Tibial artery (tissue), 4 donors: Measurements from ENCODE around the gene LAMC2.
"Not testable (repeated sequence)": the region's sequence is repeated elsewhere in the genome, so short reads cannot be mapped to it uniquely, and the experiment has no call there.

Experiments used
- DNase-seq, 2 donors: peaks; one replicate each; pipeline ENCODE4 v3.0.0-alpha.2; 2019
- H3K27ac ChIP-seq, 2 donors: fragments of 200-600 bp; sonication (generic) in 1 of 2; 1 replicate in 1 of 2; 2 replicates in 1 of 2; pipeline ENCODE4 v1.5.1; 2018 to 2019; ENCODE audit warnings: mild to moderate bottlenecking in 1 of 2
- H3K27me3 ChIP-seq, 2 donors: fragments of 200-600 bp; sonication (generic) in 1 of 2; one replicate each; pipeline versions ENCODE4 v1.5.1 to v1.6.0; 2016 to 2019
- H3K36me3 ChIP-seq, 3 donors: fragments of 200-600 bp; sonication (generic) in 2 of 3; one replicate each; pipeline ENCODE4 v1.5.1; 2016 to 2019; ENCODE audit warnings: mild to moderate bottlenecking in 2 of 3
- H3K4me1 ChIP-seq, 4 donors: fragments of 200-600 bp; sonication (generic) in 2 of 4; 1 replicate in 3 of 4; 2 replicates in 1 of 4; pipeline ENCODE4 v1.5.1; 2016 to 2019
- H3K4me3 ChIP-seq, 2 donors: fragments of 200-600 bp; sonication (generic) in 1 of 2; 1 replicate in 1 of 2; 2 replicates in 1 of 2; pipeline ENCODE4 v1.5.1; 2018 to 2019; ENCODE audit warnings: mild to moderate bottlenecking in 2 of 2
- H3K9me3 ChIP-seq, 3 donors: fragments of 200-600 bp; sonication (generic) in 1 of 3; one replicate each; pipeline ENCODE4 v1.5.1; 2016 to 2019
- CTCF ChIP-seq, 2 experiments: fragments of 200-600 bp in 1 of 2; fragments of 450-650 bp in 1 of 2; IDR thresholded peaks; one replicate each; pipeline ENCODE4 v1.5.1; 2017 to 2019; ENCODE audit warnings: antibody characterized with exemption in 2 of 2, mild to moderate bottlenecking in 1 of 2, moderate library complexity in 1 of 2
- intact Hi-C: fragments of 100-400 bp; cut with DNase I; formaldehyde crosslinking; loops from one replicate; pipeline ENCODE4 v1.15.0; 2023; ENCODE audit warnings: low total_unique reads

Gene LAMC2

DNA sequence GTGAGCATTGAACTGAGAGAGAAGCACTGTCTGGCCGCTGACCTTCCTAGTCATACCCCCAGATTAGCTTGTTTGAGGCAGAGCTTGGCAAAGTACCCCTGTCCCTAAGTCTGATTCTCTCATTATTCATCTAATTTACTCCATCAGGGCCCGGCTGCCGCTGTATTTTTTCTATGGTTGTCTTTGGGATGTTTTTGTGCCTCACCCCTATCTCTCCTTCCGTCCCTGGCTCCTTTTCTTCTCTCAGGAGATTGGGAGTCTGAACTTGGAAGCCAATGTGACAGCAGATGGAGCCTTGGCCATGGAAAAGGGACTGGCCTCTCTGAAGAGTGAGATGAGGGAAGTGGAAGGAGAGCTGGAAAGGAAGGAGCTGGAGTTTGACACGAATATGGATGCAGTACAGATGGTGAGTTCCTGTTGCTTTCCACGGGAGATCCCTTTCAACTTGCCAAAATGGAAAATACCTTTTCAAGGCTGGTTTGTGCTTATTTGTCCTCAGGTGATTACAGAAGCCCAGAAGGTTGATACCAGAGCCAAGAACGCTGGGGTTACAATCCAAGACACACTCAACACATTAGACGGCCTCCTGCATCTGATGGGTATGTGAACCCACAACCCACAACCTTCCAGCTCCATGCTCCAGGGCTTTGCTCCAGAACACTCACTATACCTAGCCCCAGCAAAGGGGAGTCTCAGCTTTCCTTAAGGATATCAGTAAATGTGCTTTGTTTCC lies 53.9 kb downstream of the LAMC2 start:
- intact Hi-C loops: loop anchor here (10.0 kb wide), 1 partner anchor 85 kb away; no protein-coding TSS in a partner anchor
- peaks cover 0 to 58% (median 33%) of the 10 kb centered on the region in 4 donors for H3K4me1 ChIP-seq
- H3K27me3 ChIP-seq: no peaks in the 10 kb centered on the region
- DNase-seq: no peak
- no peak for TF ChIP-seq CTCF (IDR thresholded peaks at IDR 0.05)
- no peaks in the 10 kb centered on the region for H3K36me3 ChIP-seq
- H3K9me3 ChIP-seq: no peaks in the 10 kb centered on the region
- H3K27ac ChIP-seq: peak overlapping the region; percentile 66 to 75
- H3K4me3 ChIP-seq: no peak overlapping the region

GRCh38 chr1:183240526-183240825 lies 54.4 kb downstream of the LAMC2 start:
- peak overlapping the region; percentile 66 to 75 for H3K27ac ChIP-seq
- H3K36me3 ChIP-seq: no peaks in the 10 kb centered on the region
- intact Hi-C loops: no loop called here
- H3K27me3 ChIP-seq: no peaks in the 10 kb centered on the region
- peaks cover 0 to 58% (median 31%) of the 10 kb centered on the region in 4 donors for H3K4me1 ChIP-seq
- no peak for TF ChIP-seq CTCF (IDR thresholded peaks at IDR 0.05)
- no peak overlapping the region for H3K4me3 ChIP-seq
- no peak for DNase-seq
- H3K9me3 ChIP-seq: no peaks in the 10 kb centered on the region

- Histone ChIP-seq H3K27ac (peak overlapping the region; percentile 66 to 75), H3K4me1 (peaks cover 0 to 59% (median 30%) of the 10 kb centered on the region in 4 donors)
- H3K4me3 ChIP-seq, H3K36me3 ChIP-seq, DNase-seq, intact Hi-C loops, H3K9me3 ChIP-seq, H3K27me3 ChIP-seq: not testable (repeated sequence)
These were observed 54.8 kb downstream of the LAMC2 start for GRCh38 chr1:183240853-183241252.

DNA sequence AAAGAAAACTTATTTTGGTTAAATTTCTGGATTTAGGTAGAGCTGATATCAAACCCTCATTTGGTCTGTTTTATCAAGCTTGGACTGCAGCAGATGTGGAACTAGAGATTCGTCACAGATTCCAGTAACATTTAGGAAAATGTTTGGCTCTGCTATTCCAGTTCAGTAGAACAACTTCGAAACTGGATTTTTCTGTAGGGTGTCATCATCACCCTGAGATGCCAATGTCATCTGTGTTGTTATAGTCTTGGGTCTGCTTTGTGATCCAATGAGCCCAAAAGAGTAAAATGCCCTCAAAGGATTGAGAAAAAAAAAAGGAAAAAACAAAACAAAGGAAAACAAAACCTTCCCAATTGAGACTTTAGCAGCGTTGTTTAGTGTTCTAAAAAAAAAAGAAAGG lies 55.4 kb downstream of the LAMC2 start:
- TF ChIP-seq CTCF (IDR thresholded peaks at IDR 0.05): no peak
- intact Hi-C loops: no loop called here
- peaks cover 0 to 60% (median 30%) of the 10 kb centered on the region in 4 donors for H3K4me1 ChIP-seq
- H3K27ac ChIP-seq: peak overlapping the region; percentile 66 to 75
- no peak overlapping the region for H3K4me3 ChIP-seq
- no peaks in the 10 kb centered on the region for H3K27me3 ChIP-seq
- H3K9me3 ChIP-seq: no peaks in the 10 kb centered on the region
- DNase-seq: no peak
- no peaks in the 10 kb centered on the region for H3K36me3 ChIP-seq

GRCh38 chr1:183242556-183242955 lies 56.5 kb downstream of the LAMC2 start:
- H3K4me1 ChIP-seq: peaks cover 0 to 60% (median 30%) of the 10 kb centered on the region in 4 donors
- intact Hi-C loops: no loop called here
- TF ChIP-seq CTCF (IDR thresholded peaks at IDR 0.05): no peak
- H3K9me3 ChIP-seq: no peaks in the 10 kb centered on the region
- H3K27me3 ChIP-seq: no peaks in the 10 kb centered on the region
- no peak overlapping the region for H3K4me3 ChIP-seq
- H3K36me3 ChIP-seq: no peaks in the 10 kb centered on the region
- H3K27ac ChIP-seq: peak overlapping the region; percentile 66 to 75
- DNase-seq: no peak

DNA sequence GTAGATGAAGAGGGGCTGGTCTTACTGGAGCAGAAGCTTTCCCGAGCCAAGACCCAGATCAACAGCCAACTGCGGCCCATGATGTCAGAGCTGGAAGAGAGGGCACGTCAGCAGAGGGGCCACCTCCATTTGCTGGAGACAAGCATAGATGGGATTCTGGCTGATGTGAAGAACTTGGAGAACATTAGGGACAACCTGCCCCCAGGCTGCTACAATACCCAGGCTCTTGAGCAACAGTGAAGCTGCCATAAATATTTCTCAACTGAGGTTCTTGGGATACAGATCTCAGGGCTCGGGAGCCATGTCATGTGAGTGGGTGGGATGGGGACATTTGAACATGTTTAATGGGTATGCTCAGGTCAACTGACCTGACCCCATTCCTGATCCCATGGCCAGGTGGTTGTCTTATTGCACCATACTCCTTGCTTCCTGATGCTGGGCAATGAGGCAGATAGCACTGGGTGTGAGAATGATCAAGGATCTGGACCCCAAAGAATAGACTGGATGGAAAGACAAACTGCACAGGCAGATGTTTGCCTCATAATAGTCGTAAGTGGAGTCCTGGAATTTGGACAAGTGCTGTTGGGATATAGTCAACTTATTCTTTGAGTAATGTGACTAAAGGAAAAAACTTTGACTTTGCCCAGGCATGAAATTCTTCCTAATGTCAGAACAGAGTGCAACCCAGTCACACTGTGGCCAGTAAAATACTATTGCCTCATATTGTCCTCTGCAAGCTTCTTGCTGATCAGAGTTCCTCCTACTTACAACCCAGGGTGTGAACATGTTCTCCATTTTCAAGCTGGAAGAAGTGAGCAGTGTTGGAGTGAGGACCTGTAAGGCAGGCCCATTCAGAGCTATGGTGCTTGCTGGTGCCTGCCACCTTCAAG lies 57.3 kb downstream of the LAMC2 start:
- H3K4me1 ChIP-seq: peaks cover 0 to 54% (median 30%) of the 10 kb centered on the region in 4 donors
- H3K4me3 ChIP-seq: no peak overlapping the region
- H3K27me3 ChIP-seq: no peaks in the 10 kb centered on the region
- no peaks in the 10 kb centered on the region for H3K36me3 ChIP-seq
- intact Hi-C loops: no loop called here
- no peaks in the 10 kb centered on the region for H3K9me3 ChIP-seq
- peak overlapping the region; percentile 66 to 75 for H3K27ac ChIP-seq
- TF ChIP-seq CTCF (IDR thresholded peaks at IDR 0.05): no peak
- peak; percentile 76 to 80 for DNase-seq
